SK-N-SH treated with all-trans-retinoic acid at 6 μM for 48 hours (cell line): ENCODE data around the gene TMC8.

ENCODE experiments used
- ATAC-seq: fragments of 200-7000 bp; cut with Tn5 transposase; 3 replicates; pipeline ENCODE4 v1.9.1; 2020; ENCODE audit warnings: mild to moderate bottlenecking, moderate library complexity
- ARNTL ChIP-seq: fragments of 450-650 bp; formaldehyde crosslinking; IDR thresholded peaks from 2 replicates; pipeline ENCODE4 v1.5.0; 2020; ENCODE audit warnings: low read depth, mild to moderate bottlenecking, moderate library complexity, borderline replicate concordance
- BACH2 ChIP-seq: fragments of 250-450 bp; sonication (Bioruptor Pico); IDR thresholded peaks from 2 replicates; pipeline ENCODE4 v1.9.0; 2021; ENCODE audit warnings: mild to moderate bottlenecking, borderline replicate concordance
- CSDC2 ChIP-seq: fragments of 250-450 bp; sonication (Bioruptor Pico); IDR thresholded peaks from 2 replicates; pipeline ENCODE4 v1.5.0; 2020; ENCODE audit warnings: mild to moderate bottlenecking, moderate library complexity
- ESRRG ChIP-seq: fragments of 250-450 bp; sonication (Bioruptor Pico); IDR thresholded peaks from 2 replicates; pipeline ENCODE4 v1.6.1; 2021; ENCODE audit warnings: mild to moderate bottlenecking
- GLIS3 ChIP-seq: fragments of 250-450 bp; sonication (Bioruptor Pico); IDR thresholded peaks from 2 replicates; pipeline ENCODE4 v1.5.0; 2020; ENCODE audit warnings: mild to moderate bottlenecking, moderate library complexity
- ISL1 ChIP-seq: fragments of 250-450 bp; sonication (Bioruptor Pico); IDR thresholded peaks from 2 replicates; pipeline ENCODE4 v2.1.2; 2022; ENCODE audit warnings: mild to moderate bottlenecking, moderate library complexity
- OSR1 ChIP-seq: fragments of 250-450 bp; sonication (Bioruptor Pico); IDR thresholded peaks from 2 replicates; pipeline ENCODE4 v1.8.0; 2022; ENCODE audit warnings: moderate library complexity, mild to moderate bottlenecking, inconsistent platforms
- PATZ1 ChIP-seq: fragments of 250-450 bp; sonication (Bioruptor Pico); IDR thresholded peaks from 2 replicates; pipeline ENCODE4 v1.8.0; 2020; ENCODE audit warnings: mild to moderate bottlenecking, moderate library complexity, borderline replicate concordance
- POU6F1 ChIP-seq: fragments of 250-450 bp; sonication (Bioruptor Pico); IDR thresholded peaks from 2 replicates; pipeline ENCODE4 v1.8.0; 2021; ENCODE audit warnings: low read depth, mild to moderate bottlenecking, moderate library complexity, borderline replicate concordance
- PPARA ChIP-seq: fragments of 250-450 bp; sonication (Bioruptor Pico); IDR thresholded peaks from 2 replicates; pipeline ENCODE4 v1.5.0; 2020; ENCODE audit warnings: mild to moderate bottlenecking, borderline replicate concordance
- RARB ChIP-seq: fragments of 250-450 bp; sonication (Bioruptor Pico); IDR thresholded peaks from 2 replicates; pipeline ENCODE4 v1.8.0; 2021; ENCODE audit warnings: mild to moderate bottlenecking, moderate library complexity
- SNAI2 ChIP-seq: fragments of 250-450 bp; sonication (Bioruptor Pico); IDR thresholded peaks from 2 replicates; pipeline ENCODE4 v1.5.0; 2020; ENCODE audit warnings: mild to moderate bottlenecking, moderate library complexity
- TCF4 ChIP-seq: fragments of 250-450 bp; sonication (Bioruptor Pico); IDR thresholded peaks from 2 replicates; pipeline ENCODE4 v1.8.0; 2021; ENCODE audit warnings: mild to moderate bottlenecking, moderate library complexity, borderline replicate concordance
- TOX ChIP-seq: fragments of 250-450 bp; sonication (Bioruptor Pico); IDR thresholded peaks from 2 replicates; pipeline ENCODE4 v1.8.0; 2021; ENCODE audit warnings: mild to moderate bottlenecking, moderate library complexity, borderline replicate concordance
- TSHZ2 ChIP-seq: fragments of 250-450 bp; sonication (Bioruptor Pico); IDR thresholded peaks from 2 replicates; pipeline ENCODE4 v1.5.0; 2020; ENCODE audit warnings: mild to moderate bottlenecking, moderate library complexity
- ZC3H10 ChIP-seq: fragments of 250-450 bp; sonication (Bioruptor Pico); IDR thresholded peaks from 2 replicates; pipeline ENCODE4 v1.5.1; 2021; ENCODE audit warnings: mild to moderate bottlenecking, moderate library complexity
- ZNF565 ChIP-seq: fragments of 450-650 bp; formaldehyde crosslinking; conservative IDR thresholded peaks from 2 replicates; pipeline ENCODE4 v1.5.0; 2020; ENCODE audit warnings: low read depth, mild to moderate bottlenecking, moderate library complexity
- ZNF70 ChIP-seq: fragments of 450-650 bp; formaldehyde crosslinking; IDR thresholded peaks from 2 replicates; pipeline ENCODE4 v1.5.0; 2020; ENCODE audit warnings: mild to moderate bottlenecking, moderate library complexity
- ZNF8 ChIP-seq: fragments of 450-650 bp; formaldehyde crosslinking; IDR thresholded peaks from 2 replicates; pipeline ENCODE4 v1.5.0; 2020; ENCODE audit warnings: mild to moderate bottlenecking, moderate library complexity
- TF ChIP-seq, protein P1 (sequence below): fragments of 250-450 bp; sonication (Bioruptor Pico); IDR thresholded peaks from 2 replicates; pipeline ENCODE4 v1.5.1; 2020; ENCODE audit warnings: low read depth, mild to moderate bottlenecking, moderate library complexity
- TF ChIP-seq, protein P2 (sequence below): fragments of 250-450 bp; sonication (Bioruptor Pico); IDR thresholded peaks from 2 replicates; pipeline ENCODE4 v1.5.1; 2021; ENCODE audit warnings: mild to moderate bottlenecking, moderate library complexity

Gene TMC8

DNA sequence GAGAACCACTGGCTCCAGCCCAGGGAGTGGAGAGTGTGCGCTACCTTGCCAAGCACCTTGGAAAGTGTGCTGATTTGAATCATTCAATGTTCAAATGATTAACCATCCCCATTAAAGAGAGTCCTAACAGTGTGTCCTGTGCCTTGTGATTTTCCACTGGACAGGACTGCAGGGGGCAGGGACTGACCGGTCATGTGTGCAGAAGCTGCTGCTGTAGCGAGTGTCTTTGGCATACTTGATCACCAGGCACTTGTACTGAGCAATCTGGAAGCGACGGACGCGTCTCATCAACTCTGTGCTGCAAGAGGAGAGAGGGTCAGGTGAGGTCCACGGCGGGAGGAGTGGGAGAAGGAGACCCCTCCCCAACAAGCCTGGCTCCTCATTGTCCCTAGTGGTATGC is 54.3 kb downstream of the TMC8 start:
- ATAC-seq = no peak

GRCh38 chr17:78185981-78186691 is 55.6 kb downstream of the TMC8 start:
- peak; percentile 37 for ATAC-seq
- TF ChIP-seq PPARA (CRISPR knock-in tag) (no peak), POU6F1 (no peak), GLIS3 (no peak), ZC3H10 (CRISPR knock-in tag) (no peak), CSDC2 (CRISPR knock-in tag) (no peak), BACH2 (CRISPR knock-in tag) (no peak), ZNF70 (no peak)
- TF ChIP-seq, protein P1, sequence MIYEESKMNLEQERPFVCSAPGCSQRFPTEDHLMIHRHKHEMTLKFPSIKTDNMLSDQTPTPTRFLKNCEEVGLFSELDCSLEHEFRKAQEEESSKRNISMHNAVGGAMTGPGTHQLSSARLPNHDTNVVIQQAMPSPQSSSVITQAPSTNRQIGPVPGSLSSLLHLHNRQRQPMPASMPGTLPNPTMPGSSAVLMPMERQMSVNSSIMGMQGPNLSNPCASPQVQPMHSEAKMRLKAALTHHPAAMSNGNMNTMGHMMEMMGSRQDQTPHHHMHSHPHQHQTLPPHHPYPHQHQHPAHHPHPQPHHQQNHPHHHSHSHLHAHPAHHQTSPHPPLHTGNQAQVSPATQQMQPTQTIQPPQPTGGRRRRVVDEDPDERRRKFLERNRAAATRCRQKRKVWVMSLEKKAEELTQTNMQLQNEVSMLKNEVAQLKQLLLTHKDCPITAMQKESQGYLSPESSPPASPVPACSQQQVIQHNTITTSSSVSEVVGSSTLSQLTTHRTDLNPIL (CRISPR knock-in tag) = no peak

More for the DNA sequence above, 54.3 kb downstream of the TMC8 start:
- TF ChIP-seq OSR1 = no peak
- TF ChIP-seq, protein P2, sequence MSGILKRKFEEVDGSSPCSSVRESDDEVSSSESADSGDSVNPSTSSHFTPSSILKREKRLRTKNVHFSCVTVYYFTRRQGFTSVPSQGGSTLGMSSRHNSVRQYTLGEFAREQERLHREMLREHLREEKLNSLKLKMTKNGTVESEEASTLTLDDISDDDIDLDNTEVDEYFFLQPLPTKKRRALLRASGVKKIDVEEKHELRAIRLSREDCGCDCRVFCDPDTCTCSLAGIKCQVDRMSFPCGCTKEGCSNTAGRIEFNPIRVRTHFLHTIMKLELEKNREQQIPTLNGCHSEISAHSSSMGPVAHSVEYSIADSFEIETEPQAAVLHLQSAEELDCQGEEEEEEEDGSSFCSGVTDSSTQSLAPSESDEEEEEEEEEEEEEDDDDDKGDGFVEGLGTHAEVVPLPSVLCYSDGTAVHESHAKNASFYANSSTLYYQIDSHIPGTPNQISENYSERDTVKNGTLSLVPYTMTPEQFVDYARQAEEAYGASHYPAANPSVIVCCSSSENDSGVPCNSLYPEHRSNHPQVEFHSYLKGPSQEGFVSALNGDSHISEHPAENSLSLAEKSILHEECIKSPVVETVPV (CRISPR knock-in tag) = no peak
- no peak for TF ChIP-seq TCF4 (CRISPR knock-in tag)
- TF ChIP-seq ESRRG (CRISPR knock-in tag) = no peak
- TF ChIP-seq ISL1 (CRISPR knock-in tag) = no peak
- TF ChIP-seq GLIS3 = no peak
- no peak for TF ChIP-seq ZC3H10 (CRISPR knock-in tag)
- no peak for TF ChIP-seq BACH2 (CRISPR knock-in tag)
- TF ChIP-seq ZNF565 (CRISPR knock-in tag) = no peak
- no peak for TF ChIP-seq PATZ1 (CRISPR knock-in tag)
- TF ChIP-seq TOX (CRISPR knock-in tag) = no peak
- no peak for TF ChIP-seq TSHZ2
- no peak for TF ChIP-seq SNAI2 (CRISPR knock-in tag)
- TF ChIP-seq RARB (CRISPR knock-in tag) = no peak
- TF ChIP-seq ZNF70 = no peak
- no peak for TF ChIP-seq PPARA (CRISPR knock-in tag)
- TF ChIP-seq ARNTL (CRISPR knock-in tag) = no peak
- no peak for TF ChIP-seq CSDC2 (CRISPR knock-in tag)
- TF ChIP-seq ZNF8 (CRISPR knock-in tag) = no peak
- TF ChIP-seq, all 23 proteins: peak for 0
